HepG2 (cell line): ENCODE results near the gene RUVBL2. TPM values are rescaled to one million over a fixed set of nuclear protein-coding genes. Genes with fewer than 3 reads are reported as not detected.

Experiments
- ATAC-seq: fragments of 200-7000 bp; cut with Tn5 transposase; 3 replicates; pipeline ENCODE4 v1.9.1; 2020; ENCODE audit warnings: mild to moderate bottlenecking, moderate library complexity
- BruUV-seq: library from RNA; stranded (reverse); fragments of 400-500 nt; replicated peaks from 2 replicates; lab custom pipeline; 2021; lab: Mats Ljungman, UMichigan
- CTCF ChIA-PET: fragments of 300-600 bp; formaldehyde crosslinking; extraction: SDS; loops from one replicate; lab custom pipeline; 2021; ENCODE audit warnings: low total read pairs, inconsistent platforms, low intra/inter-chr PET ratio; lab: Yijun Ruan, JAX
- POLR2A ChIA-PET: fragments of 350-600 bp; sonication (Branson Sonifier 250); formaldehyde crosslinking; loops from one replicate; lab custom pipeline; 2020; ENCODE audit warnings: antibody characterized with exemption, inconsistent platforms; lab: Yijun Ruan, JAX
- DNase-seq: peaks from one replicate; pipeline ENCODE4 v3.0.0-alpha.2; 2015; ENCODE audit warnings: low spot score
- FAIRE-seq: peaks from 3 replicates; lab custom pipeline; 2011; peaks lifted over from hg19 to GRCh38; lab: Jason Lieb, UNC
- H2AFZ ChIP-seq: one replicate; pipeline ENCODE4 v1.6.1; 2011; ENCODE audit warnings: low read length, inconsistent platforms
- H3K27ac ChIP-seq: fragments of 300-600 bp; 3 replicates; pipeline ENCODE4 v1.8.0; 2011; ENCODE audit warnings: mixed run types, mild to moderate bottlenecking, mixed read lengths, low read length, inconsistent platforms; ENCODE audit not compliant: insufficient read depth; ENCODE audit errors: extremely low read length
- H3K27me3 ChIP-seq, 2 experiments: fragments of 200-600 bp in 1 of 2; 2 replicates in 1 of 2; 3 replicates in 1 of 2; pipeline versions ENCODE4 v1.6.0 to v1.8.0; 2011; ENCODE audit warnings: low read length in 2 of 2, mild to moderate bottlenecking in 2 of 2, moderate library complexity in 2 of 2, inconsistent platforms in 1 of 2; ENCODE audit not compliant: insufficient read depth in 2 of 2, control insufficient read depth in 1 of 2
- H3K36me3 ChIP-seq, 2 experiments: fragments of 200-600 bp in 1 of 2; replicated peaks in 1 of 2; 2 replicates in 1 of 2; 3 replicates in 1 of 2; pipeline versions ENCODE4 v1.5.1 to v1.8.0; 2011; ENCODE audit warnings: low read length in 2 of 2, inconsistent platforms in 1 of 2; ENCODE audit not compliant: insufficient read depth in 2 of 2, control insufficient read depth in 1 of 2
- H3K4me1 ChIP-seq: 2 replicates; pipeline ENCODE4 v1.5.1; 2012; ENCODE audit warnings: low read length, inconsistent platforms; ENCODE audit not compliant: insufficient read depth
- H3K4me2 ChIP-seq: 2 replicates; pipeline ENCODE4 v1.6.0; 2011; ENCODE audit warnings: low read depth, low read length, inconsistent platforms
- H3K4me3 ChIP-seq, 3 experiments: fragments of 200-600 bp in 1 of 3; sonication (generic), shearing (Covaris generic) in 1 of 3; replicated peaks in 1 of 3; 2 replicates each; pipeline ENCODE4 v1.5.1; 2011 to 2016; ENCODE audit warnings: low read length in 3 of 3, inconsistent platforms in 2 of 3, low read depth in 2 of 3, mild to moderate bottlenecking in 2 of 3, control low read depth in 1 of 3, mixed read lengths in 1 of 3; ENCODE audit not compliant: insufficient read depth in 1 of 3
- H3K79me2 ChIP-seq: one replicate; pipeline ENCODE4 v1.6.1; 2011; ENCODE audit warnings: low read length, inconsistent platforms; ENCODE audit not compliant: insufficient read depth
- H3K9ac ChIP-seq: 2 replicates; pipeline ENCODE4 v1.6.0; 2011; ENCODE audit warnings: mild to moderate bottlenecking, low read depth, low read length, inconsistent platforms; ENCODE audit not compliant: insufficient read depth
- H3K9me3 ChIP-seq: 2 replicates; pipeline ENCODE4 v1.5.1; 2012; ENCODE audit warnings: mild to moderate bottlenecking, low read length
- H4K20me1 ChIP-seq: 2 replicates; pipeline ENCODE4 v1.6.0; 2011; ENCODE audit warnings: inconsistent platforms, mild to moderate bottlenecking, low read length, moderate library complexity; ENCODE audit not compliant: insufficient read depth
- CTCF ChIP-seq: sonication (generic); formaldehyde crosslinking; IDR thresholded peaks from 2 replicates; pipeline ENCODE4 v1.5.0; 2020; ENCODE audit warnings: mild to moderate bottlenecking, missing genetic modification reagents, moderate library complexity
- DDIT3 ChIP-seq: sonication (generic); formaldehyde crosslinking; IDR thresholded peaks from 2 replicates; pipeline ENCODE4 v1.4.0; 2020; ENCODE audit warnings: mild to moderate bottlenecking, missing genetic modification reagents
- GABPA ChIP-seq, 2 experiments: IDR thresholded peaks; 2 replicates each; pipeline ENCODE4 v1.6.1; 2011 to 2016; ENCODE audit warnings: low read depth in 2 of 2, low read length in 1 of 2, missing biosample characterization in 1 of 2, missing genetic modification characterization in 1 of 2
- MED13 ChIP-seq: sonication (generic); formaldehyde crosslinking; IDR thresholded peaks from 2 replicates; pipeline ENCODE4 v1.5.0; 2020; ENCODE audit warnings: missing genetic modification reagents
- NFIC ChIP-seq: IDR thresholded peaks from 2 replicates; pipeline ENCODE4 v1.6.1; 2012; ENCODE audit warnings: mild to moderate bottlenecking, low read length, inconsistent platforms
- PAX8 ChIP-seq: sonication (generic); formaldehyde crosslinking; IDR thresholded peaks from 2 replicates; pipeline ENCODE4 v1.8.0; 2022; ENCODE audit warnings: mild to moderate bottlenecking, missing genetic modification reagents, borderline replicate concordance
- PBX2 ChIP-seq: IDR thresholded peaks from 2 replicates; pipeline ENCODE4 v1.6.1; 2016; ENCODE audit warnings: control low read depth
- XRCC5 ChIP-seq: fragments of 200-400 bp; formaldehyde crosslinking; optimal IDR thresholded peaks from 2 replicates; pipeline ENCODE3; 2017; ENCODE audit warnings: mild to moderate bottlenecking, low read length
- ZBTB33 ChIP-seq: sonication (generic); formaldehyde crosslinking; IDR thresholded peaks from 2 replicates; pipeline ENCODE4 v1.4.0; 2020; ENCODE audit warnings: missing genetic modification reagents
- ZNF383 ChIP-seq: sonication (generic); formaldehyde crosslinking; IDR thresholded peaks from 2 replicates; pipeline ENCODE4 v1.4.0; 2020; ENCODE audit warnings: missing genetic modification reagents, mild to moderate bottlenecking, borderline replicate concordance
- ZNF574 ChIP-seq: sonication (generic); formaldehyde crosslinking; IDR thresholded peaks from 2 replicates; pipeline ENCODE4 v1.4.0; 2020; ENCODE audit warnings: missing genetic modification reagents
- ZNF790 ChIP-seq: sonication (generic); formaldehyde crosslinking; IDR thresholded peaks from 2 replicates; pipeline ENCODE4 v1.8.0; 2022; ENCODE audit warnings: missing genetic modification reagents, mild to moderate bottlenecking, borderline replicate concordance
- WGBS: methylation state at CpG from one replicate; pipeline ENCODE4 v1.1.6; 2017; ENCODE audit warnings: low lambda C conversion rate; 5-methylcytosine and 5-hydroxymethylcytosine counted together
- in situ Hi-C: cut with HindIII; loops from 2 replicates; pipeline ENCODE4 v1.10.0; 2017; ENCODE audit warnings: low pct_unique_long_range_greater_than_20kb; ENCODE audit not compliant: extremely low pct_ligation_motif_present
- intact Hi-C: fragments of 100-400 bp; cut with micrococcal nuclease; formaldehyde crosslinking; loops from one replicate; pipeline ENCODE4 v1.10.0; 2022; ENCODE audit not compliant: unreplicated experiment
- polyA plus RNA-seq, 8 experiments: library from polyadenylated mRNA; depleted of rRNA in 3 of 8; stranded (reverse) in 7 of 8; unstranded in 1 of 8; fragments of >200 nt; fragmentation: Illumina TruSeq in 4 of 8; extraction: Trizol in 4 of 8; gene quantifications; 2 replicates each; pipeline versions ENCODE4 v1.2.1 to v1.2.3, GENCODE V29; 2011 to 2016; ENCODE audit warnings: low read depth in 4 of 8, missing spikeins in 1 of 8, mixed read lengths in 1 of 8; ENCODE audit not compliant: insufficient read depth in 1 of 8
- total RNA-seq, 5 experiments: library from RNA; depleted of rRNA; stranded (reverse); fragments of >200 nt; fragmentation: Illumina TruSeq; extraction: Trizol; gene quantifications; 2 replicates each; pipeline ENCODE4 v1.2.3, GENCODE V29; 2016; ENCODE audit warnings: low read depth in 1 of 5

RUVBL2 gene
- total and polyA plus RNA-seq, 2 of the 13 experiments (the other 11 are each of a cell fraction or from before 2014, with no cell fraction given) = 120 to 122 TPM

GRCh38 chr19:48997972-48998371, 4.3 kb downstream of the RUVBL2 start (continued):
- TF ChIP-seq ZNF790 (CRISPR knock-in tag) = no peak

GRCh38 chr19:48999481-49000325, 6.0 kb downstream of the RUVBL2 start:
- no peaks in the 10 kb centered on the region for H4K20me1 ChIP-seq
- no peaks in the 10 kb centered on the region for H3K9me3 ChIP-seq
- peak; percentile 75 for ATAC-seq
- no peak overlapping the region for H3K4me2 ChIP-seq
- no peaks in the 10 kb centered on the region for H3K27me3 ChIP-seq
- H3K36me3 ChIP-seq = peaks cover 12 to 28% of the 10 kb centered on the region in 2 experiments; a peak in 4 of 5 replicates
- in situ Hi-C loops (no loop called here), intact Hi-C loops (no loop called here)
- H3K9ac ChIP-seq = no peak overlapping the region
- WGBS = 78% methylated on average over 11 of the region's 16 CpGs
- no peak overlapping the region for H2AFZ ChIP-seq
- FAIRE-seq = no peak
- no peak overlapping the region for H3K27ac ChIP-seq
- peaks cover 16% of the 10 kb centered on the region for H3K4me1 ChIP-seq
- no peak for DNase-seq
- BruUV-seq = no TSS peak
- peaks cover 22% of the 10 kb centered on the region for H3K79me2 ChIP-seq
- ChIA-PET POLR2A (no interaction called here), CTCF (no interaction called here)
- no peak overlapping the region for H3K4me3 ChIP-seq
- no peak for TF ChIP-seq ZNF383 (CRISPR knock-in tag)
- TF ChIP-seq ZBTB33 = no peak
- peak; percentile 30 for TF ChIP-seq XRCC5
- TF ChIP-seq PAX8 (CRISPR knock-in tag) = no peak
- no peak for TF ChIP-seq GABPA (IDR thresholded peaks at IDR 0.05; ENCODE audit: low read depth, low read length)
- peak; percentile 37; the same call in 1 of the 2 replicates for TF ChIP-seq GABPA (CRISPR knock-in tag; IDR thresholded peaks at IDR 0.05; ENCODE audit: low read depth)
- TF ChIP-seq NFIC = no peak
- no peak for TF ChIP-seq PBX2
- TF ChIP-seq MED13 (CRISPR knock-in tag) = no peak
- peak; percentile 71 for TF ChIP-seq CTCF (CRISPR knock-in tag)
- 0 out of 2 replicates have a peak, but pooled peaks have one; percentile 43 for TF ChIP-seq ZNF574 (CRISPR knock-in tag)
- TF ChIP-seq DDIT3 (CRISPR knock-in tag) = no peak
